NCI-H69 (cell line): ENCODE results near the gene RDH11.
A peak's percentile ranks its signal among the peaks of the same experiment; 100 is the strongest.
"Not testable (repeated sequence)": the region's sequence is repeated elsewhere in the genome, so short reads cannot be mapped to it uniquely, and the experiment has no call there.

Experiments used
- DNase-seq: peaks from one replicate; lab custom pipeline; 2025; lab: John Stamatoyannopoulos, UW

Gene RDH11

GRCh38 chr14:67695394-67695949 lies at the start of gene RDH11:
Gene RDH11 (minus strand): TSS chr14:67695764. CDS start chr14:67695703, 61 bp downstream.
- DNase-seq: peak; percentile 96

GRCh38 chr14:67744046-67744445 lies 48.5 kb upstream of the RDH11 start:
- DNase-seq: no peak

- DNase-seq: peak; percentile 68
Observed at GRCh38 chr14:67738740-67739504, 43.4 kb upstream of the RDH11 start.

- no peak for DNase-seq
Observed at GRCh38 chr14:67736771-67737170, 41.2 kb upstream of the RDH11 start.

- no peak for DNase-seq
Observed at GRCh38 chr14:67735336-67736147, 40.0 kb upstream of the RDH11 start.

- no peak for DNase-seq
Observed at GRCh38 chr14:67734675-67735074, 39.1 kb upstream of the RDH11 start.

GRCh38 chr14:67733616-67734015 lies 38.1 kb upstream of the RDH11 start:
- no peak for DNase-seq

- DNase-seq: peak; percentile 64
Observed at GRCh38 chr14:67729072-67729885, 33.7 kb upstream of the RDH11 start.

- no peak for DNase-seq
Observed at GRCh38 chr14:67728258-67728657, 32.7 kb upstream of the RDH11 start.

- DNase-seq: no peak
Observed at GRCh38 chr14:67727361-67727760, 31.8 kb upstream of the RDH11 start.

- no peak for DNase-seq
Observed at GRCh38 chr14:67725171-67725570, 29.6 kb upstream of the RDH11 start.

GRCh38 chr14:67722293-67722692 lies 26.7 kb upstream of the RDH11 start:
- DNase-seq: peak; percentile 45

- DNase-seq: no peak
Observed at GRCh38 chr14:67721875-67722274, 26.3 kb upstream of the RDH11 start.

- no peak for DNase-seq
Observed at GRCh38 chr14:67719866-67720265, 24.3 kb upstream of the RDH11 start.

- DNase-seq: not testable (repeated sequence)
Observed at GRCh38 chr14:67719385-67719784, 23.8 kb upstream of the RDH11 start.

GRCh38 chr14:67718265-67718664 lies 22.7 kb upstream of the RDH11 start:
- DNase-seq: no peak

GRCh38 chr14:67717048-67717447 lies 21.5 kb upstream of the RDH11 start:
- DNase-seq: no peak

- peak; percentile 23 for DNase-seq
Observed at GRCh38 chr14:67710209-67710608, 14.6 kb upstream of the RDH11 start.

GRCh38 chr14:67709796-67710195 lies 14.2 kb upstream of the RDH11 start:
- not testable (repeated sequence) for DNase-seq

- DNase-seq: not testable (repeated sequence)
Observed at GRCh38 chr14:67709346-67709745, 13.8 kb upstream of the RDH11 start.

- no peak for DNase-seq
Observed at GRCh38 chr14:67705211-67705610, 9.6 kb upstream of the RDH11 start.

- DNase-seq: peak; percentile 82
Observed at GRCh38 chr14:67704484-67705089, 9.0 kb upstream of the RDH11 start.
